Measurements from ENCODE around the gene SIPA1L3. TPM values are rescaled to one million over a fixed set of nuclear protein-coding genes. Genes with fewer than 3 reads are reported as not detected.

Gene SIPA1L3
- total RNA-seq, 4 donors from 2014 or later: 4.1 to 18.7 (median 6.1) TPM

GRCh38 chr19:37994823-37995130, 87.8 kb downstream of the SIPA1L3 start:
- in situ Hi-C loops (cut with MboI; ENCODE audit: low sequenced_read_pairs in 4 of 4): no loop called here
- no peak overlapping the region for H3K27ac ChIP-seq
- no peaks in the 10 kb centered on the region for H3K36me3 ChIP-seq
- no peaks in the 10 kb centered on the region for H3K27me3 ChIP-seq
- no peak for TF ChIP-seq CTCF (IDR thresholded peaks at IDR 0.05 in 4 of 5, conservative IDR thresholded peaks at IDR 0.05 in 1 of 5)
- TF ChIP-seq POLR2A (IDR thresholded peaks at IDR 0.05): no peak
- H3K4me3 ChIP-seq: no peak overlapping the region
- no peaks in the 10 kb centered on the region for H3K9me3 ChIP-seq
- DNase-seq (no peak), ATAC-seq (no peak)
- intact Hi-C loops (cut with DNase I; ENCODE audit: low total_unique reads): no loop called here
- peaks cover 10 to 13% of the 10 kb centered on the region in 2 donors for H3K4me1 ChIP-seq

GRCh38 chr19:37995346-37995745, 88.3 kb downstream of the SIPA1L3 start:
- Histone ChIP-seq H3K4me1 (peaks cover 5 to 7% of the 10 kb centered on the region in 2 donors), H3K27me3 (no peaks in the 10 kb centered on the region), H3K36me3 (no peaks in the 10 kb centered on the region), H3K27ac (no peak overlapping the region), H3K9me3 (no peaks in the 10 kb centered on the region), H3K4me3 (no peak overlapping the region)
- ATAC-seq (no peak), DNase-seq (no peak)
- TF ChIP-seq CTCF (IDR thresholded peaks at IDR 0.05 in 4 of 5, conservative IDR thresholded peaks at IDR 0.05 in 1 of 5): no peak
- TF ChIP-seq POLR2A (IDR thresholded peaks at IDR 0.05): no peak
- in situ Hi-C loops (cut with MboI; ENCODE audit: low sequenced_read_pairs in 4 of 4): no loop called here
- intact Hi-C loops (cut with DNase I; ENCODE audit: low total_unique reads): no loop called here

DNA sequence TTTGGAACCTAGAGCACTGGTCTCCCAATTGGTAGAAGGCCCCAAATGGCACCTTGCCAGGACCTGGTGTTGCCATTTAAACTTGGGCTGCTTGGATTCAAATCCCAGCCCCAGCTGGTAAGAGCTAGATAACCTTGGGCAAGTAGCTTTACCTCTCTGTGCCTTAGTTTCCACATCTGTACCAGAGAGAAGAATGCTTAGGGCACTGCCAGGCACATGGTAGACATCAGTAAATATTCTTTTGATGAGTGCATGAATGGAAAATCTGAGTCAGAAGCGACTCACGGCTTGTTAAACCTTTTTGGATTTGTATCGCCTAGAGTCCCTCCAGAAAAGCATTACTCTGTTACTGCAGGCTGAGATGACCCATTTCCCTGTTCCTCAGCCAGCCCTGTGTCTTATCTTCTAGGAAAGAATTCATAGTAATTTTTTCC, 90.9 kb downstream of the SIPA1L3 start:
- Histone ChIP-seq H3K9me3 (no peaks in the 10 kb centered on the region), H3K27ac (no peak overlapping the region), H3K36me3 (no peaks in the 10 kb centered on the region), H3K27me3 (no peaks in the 10 kb centered on the region), H3K4me1 (peaks cover 3% of the 10 kb centered on the region in 2 donors), H3K4me3 (no peak overlapping the region)
- DNase-seq: no peak
- intact Hi-C loops (cut with DNase I; ENCODE audit: low total_unique reads): no loop called here
- in situ Hi-C loops (cut with MboI; ENCODE audit: low sequenced_read_pairs in 4 of 4): no loop called here
- TF ChIP-seq POLR2A (IDR thresholded peaks at IDR 0.05) (no peak), CTCF (IDR thresholded peaks at IDR 0.05 in 4 of 5, conservative IDR thresholded peaks at IDR 0.05 in 1 of 5) (no peak)
- ATAC-seq: no peak

DNA sequence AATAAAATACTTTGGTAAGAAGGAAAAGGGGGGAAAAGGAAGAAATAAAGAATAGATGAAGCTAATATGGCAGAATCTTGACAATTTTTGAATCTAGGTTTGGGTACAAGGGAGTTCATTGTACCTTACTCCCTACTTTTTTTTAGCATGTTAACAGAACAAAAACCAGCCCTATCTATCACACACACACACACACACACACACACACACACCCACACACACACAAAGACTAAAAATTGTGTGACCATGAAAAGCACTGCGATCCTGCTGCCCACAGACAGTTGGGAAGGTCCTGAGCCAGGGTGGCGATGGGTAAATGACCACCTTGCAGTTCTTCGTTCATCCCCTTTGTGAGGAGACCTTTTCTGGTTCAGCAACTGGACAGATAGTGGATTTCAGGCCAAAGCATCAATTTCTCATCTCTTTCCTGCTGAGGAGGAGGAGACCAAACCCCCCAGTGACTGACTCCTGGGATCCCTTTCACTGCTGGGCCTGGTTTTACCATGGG, 91.8 kb downstream of the SIPA1L3 start:
- no peaks in the 10 kb centered on the region for H3K36me3 ChIP-seq
- in situ Hi-C loops (cut with MboI; ENCODE audit: low sequenced_read_pairs in 4 of 4): no loop called here
- H3K27me3 ChIP-seq: no peaks in the 10 kb centered on the region
- peak overlapping the region in 2 of 4 donors; percentile 17 to 26 for H3K27ac ChIP-seq
- H3K9me3 ChIP-seq: no peaks in the 10 kb centered on the region
- H3K4me1 ChIP-seq: peaks cover 12% of the 10 kb centered on the region in 2 donors
- intact Hi-C loops (cut with DNase I; ENCODE audit: low total_unique reads): no loop called here
- ATAC-seq: no peak
- TF ChIP-seq CTCF (IDR thresholded peaks at IDR 0.05 in 4 of 5, conservative IDR thresholded peaks at IDR 0.05 in 1 of 5) (no peak), POLR2A (IDR thresholded peaks at IDR 0.05) (no peak)
- DNase-seq: no peak
- no peak overlapping the region for H3K4me3 ChIP-seq
